NCI-H187 (cell line): ENCODE results near the gene NARS2.

Experiments used
- DNase-seq, 2 experiments: peaks; one replicate each; lab custom pipeline; 2025; lab: John Stamatoyannopoulos, UW

The NARS2 gene

DNA sequence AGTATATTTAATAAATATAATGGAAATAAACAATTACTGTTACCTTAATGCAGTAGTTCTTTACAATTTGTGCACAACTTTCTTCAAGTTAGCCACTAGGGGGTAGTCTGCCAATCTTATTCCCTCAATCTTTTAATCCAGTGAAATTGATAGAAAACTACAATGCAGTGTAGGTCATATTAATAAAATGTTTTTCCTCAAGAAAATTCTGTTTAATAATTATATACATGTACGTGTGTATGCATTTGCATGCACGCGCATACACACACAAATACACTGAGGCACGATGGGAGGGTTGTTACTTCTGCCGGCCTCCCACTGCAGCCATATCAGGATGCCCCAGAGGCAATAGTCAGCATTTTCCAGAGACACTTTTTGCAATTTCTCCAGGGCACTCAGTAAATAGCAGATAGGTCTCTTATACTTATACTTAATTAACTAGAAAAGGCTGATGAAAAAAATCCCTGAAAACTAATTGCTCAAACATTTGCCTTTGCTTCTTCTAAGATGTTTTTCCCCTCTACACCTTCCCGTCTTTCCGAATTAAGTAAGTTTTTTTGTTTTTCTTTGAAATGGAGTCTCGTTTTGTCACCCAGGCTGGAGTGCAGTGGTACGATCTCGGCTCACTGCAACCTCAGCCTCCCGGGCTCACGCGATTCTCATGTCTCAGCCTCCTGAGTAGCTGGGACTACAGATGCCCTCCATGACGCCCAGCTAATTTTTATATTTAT is 160.2 kb downstream of the NARS2 start:
- DNase-seq, result no peak

DNA sequence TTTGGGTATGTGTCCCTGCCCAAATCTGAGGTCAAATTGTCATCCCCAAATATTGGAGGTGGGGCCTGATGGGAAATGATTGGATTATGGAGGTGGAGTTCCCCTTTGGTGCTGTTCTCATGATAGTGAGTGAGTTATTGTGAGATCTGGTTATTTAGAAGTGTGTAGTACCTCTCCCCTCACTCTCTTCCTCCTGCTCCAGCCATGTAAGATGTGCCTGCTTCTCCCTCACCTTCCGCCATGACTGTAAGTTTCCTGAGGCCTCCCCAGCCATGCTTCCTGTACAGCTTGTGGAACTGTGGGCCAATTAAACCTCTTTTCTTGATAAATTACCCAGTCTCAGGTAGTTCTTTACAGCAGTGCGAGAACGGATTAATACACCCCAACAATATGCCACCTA is 166.0 kb downstream of the NARS2 start:
- DNase-seq, result no peak

- DNase-seq, result no peak
Measured at GRCh38 chr11:78406568-78407196, 168.0 kb downstream of the NARS2 start.

- DNase-seq, result no peak
Measured at GRCh38 chr11:78405805-78406204, 168.9 kb downstream of the NARS2 start.

GRCh38 chr11:78403781-78404180 is 170.9 kb downstream of the NARS2 start:
- DNase-seq, result no peak

DNA sequence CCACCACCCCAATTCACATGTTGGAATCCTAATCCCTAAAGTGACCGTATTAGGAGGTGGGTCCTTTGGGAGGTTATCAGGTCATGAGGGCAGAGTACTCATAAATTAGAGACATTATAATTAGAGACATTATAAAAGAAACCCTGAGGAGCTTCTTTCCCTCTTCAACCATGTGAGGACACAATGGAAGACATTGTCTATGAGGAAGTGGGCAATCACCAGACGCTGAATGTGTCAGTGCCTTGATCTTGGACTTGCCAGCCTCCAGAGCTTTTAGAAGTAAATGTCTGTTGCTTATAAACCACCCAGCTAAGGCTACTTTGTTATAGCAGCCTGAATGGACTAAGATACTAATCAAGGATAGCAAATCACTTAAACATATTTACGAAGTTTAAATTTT is 171.8 kb downstream of the NARS2 start:
- no peak for DNase-seq

GRCh38 chr11:78400702-78401101 is 174.0 kb downstream of the NARS2 start:
- DNase-seq, result no peak

DNA sequence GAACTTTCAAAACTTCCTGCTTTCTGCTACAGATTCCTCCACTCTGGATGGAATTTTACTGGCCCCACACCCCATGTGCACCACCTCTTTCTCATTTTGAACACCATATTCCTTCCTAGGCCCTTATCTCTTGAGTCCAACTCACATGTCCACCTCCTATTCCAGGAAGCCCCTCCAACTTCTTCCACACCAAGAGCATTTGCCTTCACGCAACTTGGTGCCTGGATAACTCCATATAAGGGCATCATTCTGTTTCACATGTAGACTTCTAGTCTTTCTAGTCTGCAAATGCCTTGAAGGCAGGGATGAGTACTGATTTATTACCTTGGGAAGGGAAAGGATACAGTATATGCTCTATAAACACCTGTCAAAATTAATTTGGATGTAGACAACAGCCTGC is 174.5 kb downstream of the NARS2 start:
- no peak for DNase-seq

DNA sequence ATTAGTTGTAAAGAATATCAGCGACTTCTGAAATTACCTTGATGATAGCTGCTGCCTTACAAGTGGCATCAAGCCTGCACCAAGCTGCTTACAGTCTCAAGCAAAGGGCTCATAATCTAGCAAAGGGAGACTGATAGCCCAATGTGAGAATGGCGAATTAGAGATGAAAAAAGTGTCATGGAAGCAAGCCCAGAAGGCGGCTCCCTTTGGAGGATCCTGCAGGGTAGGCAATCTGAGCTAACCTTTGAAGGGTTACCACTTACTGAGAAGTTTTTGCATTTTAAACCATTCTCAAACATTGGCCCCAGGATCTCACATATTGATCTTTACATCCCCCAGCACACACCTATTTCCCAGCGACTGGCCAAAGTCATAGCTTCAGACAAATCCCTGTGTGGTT is 175.5 kb downstream of the NARS2 start:
- DNase-seq, result no peak

GRCh38 chr11:78398715-78399114 is 175.9 kb downstream of the NARS2 start:
- no peak for DNase-seq

- DNase-seq, result no peak
Measured at GRCh38 chr11:78397398-78397797, 177.3 kb downstream of the NARS2 start.

DNA sequence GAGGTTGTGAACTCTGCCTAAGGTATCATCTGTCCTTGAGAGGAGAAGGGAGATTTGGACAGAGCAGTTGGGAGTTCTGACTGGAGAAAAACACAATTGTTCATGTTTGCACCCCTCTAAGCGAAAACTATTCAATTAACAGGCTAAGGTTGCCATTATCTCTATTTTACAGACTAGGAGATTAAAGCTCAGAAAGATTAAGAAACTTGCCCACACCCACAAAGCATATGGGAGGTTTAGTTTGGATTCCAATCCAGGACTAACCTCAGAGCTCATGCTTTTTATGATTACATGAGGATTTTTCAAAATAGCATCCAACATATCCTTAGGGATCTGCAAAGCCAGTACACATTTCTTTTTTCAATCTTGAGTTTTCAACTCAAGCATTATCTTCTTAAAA is 179.1 kb downstream of the NARS2 start:
- no peak for DNase-seq

DNA sequence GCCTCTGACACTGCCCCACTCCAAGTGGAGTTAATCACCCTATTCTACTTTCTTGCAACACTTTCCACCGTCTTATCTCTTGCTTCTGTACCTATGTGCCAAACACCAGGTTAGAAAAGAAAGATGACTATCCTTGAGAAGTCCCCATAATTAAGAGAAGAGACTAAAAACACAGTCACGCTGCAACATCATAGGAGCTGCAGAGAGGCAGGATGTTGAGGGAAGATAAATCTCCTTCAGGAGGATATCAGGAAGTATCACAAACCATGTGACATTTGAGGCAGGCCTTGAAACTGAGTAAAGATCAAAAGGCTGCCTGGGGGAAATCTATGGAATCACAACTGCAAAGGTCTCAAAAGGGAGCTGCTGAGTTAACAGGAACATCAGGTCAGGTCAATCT is 181.8 kb downstream of the NARS2 start:
- no peak for DNase-seq

- DNase-seq, result no peak
Measured at GRCh38 chr11:78391424-78391823, 183.2 kb downstream of the NARS2 start.

DNA sequence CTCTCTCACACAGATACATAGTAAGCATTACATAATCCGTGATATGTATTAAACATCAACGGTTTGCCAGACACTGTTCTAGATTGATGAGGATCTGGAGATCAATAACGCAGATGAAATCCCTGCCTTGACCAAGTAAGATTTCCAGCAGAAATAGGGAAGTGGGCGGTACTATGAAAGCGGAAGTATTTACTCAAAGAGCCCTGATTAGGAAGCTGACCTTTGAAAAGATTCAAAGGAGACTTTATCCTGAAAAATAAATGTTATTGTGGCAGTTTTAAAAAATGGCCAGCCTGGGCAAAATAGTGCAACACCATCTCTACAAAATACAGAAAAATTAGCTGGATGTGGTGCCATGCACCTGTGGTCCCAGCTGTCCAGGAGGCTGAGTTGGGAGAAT is 183.9 kb downstream of the NARS2 start:
- no peak for DNase-seq

DNA sequence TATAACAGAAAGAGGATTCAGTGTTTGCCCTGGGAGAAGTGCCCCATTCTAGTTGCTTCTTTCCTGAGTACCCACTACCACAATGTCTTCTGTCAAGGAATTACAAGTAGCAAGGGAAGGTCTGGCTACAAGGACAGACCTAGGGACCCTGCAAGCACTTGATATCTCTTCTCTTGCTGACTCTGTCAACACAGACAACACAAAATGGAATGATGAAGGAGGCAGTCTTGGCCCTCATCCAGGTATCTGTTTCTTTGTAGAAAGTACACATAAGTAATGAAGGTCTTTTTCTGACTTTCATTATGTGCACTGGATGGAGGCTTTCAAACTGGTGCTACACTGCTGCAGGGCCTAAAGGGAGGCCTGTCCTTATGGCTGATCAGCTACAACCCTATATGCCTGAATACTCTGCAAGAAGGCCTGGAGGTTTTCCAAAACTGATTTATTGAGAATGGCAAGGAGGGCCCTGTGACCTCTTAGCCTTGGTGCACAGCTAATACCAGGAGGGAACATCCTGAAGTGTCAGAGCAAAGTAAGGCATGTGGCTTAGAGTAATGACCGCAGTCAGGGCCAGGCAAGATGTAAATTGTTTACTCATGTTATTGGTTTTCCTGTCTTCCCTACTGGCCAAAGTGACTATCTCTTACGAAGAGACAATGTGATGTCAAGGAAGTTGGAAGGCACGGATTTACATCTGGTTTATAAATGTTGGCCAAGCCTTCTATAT is 188.3 kb downstream of the NARS2 start:
- no peak for DNase-seq
